GM21526 (cell line): ENCODE measurements around the gene LRRC2.
"Not testable (repeated sequence)": the region's sequence is repeated elsewhere in the genome, so short reads cannot be mapped to it uniquely, and the experiment has no call there.

ENCODE experiments used
- ATAC-seq: cut with Tn5 transposase; IDR thresholded peaks from one replicate; pipeline ENCODE4 v1.9.1; 2021; ENCODE audit warnings: moderate library complexity; ENCODE audit not compliant: unreplicated experiment, low FRiP score

Gene LRRC2

DNA sequence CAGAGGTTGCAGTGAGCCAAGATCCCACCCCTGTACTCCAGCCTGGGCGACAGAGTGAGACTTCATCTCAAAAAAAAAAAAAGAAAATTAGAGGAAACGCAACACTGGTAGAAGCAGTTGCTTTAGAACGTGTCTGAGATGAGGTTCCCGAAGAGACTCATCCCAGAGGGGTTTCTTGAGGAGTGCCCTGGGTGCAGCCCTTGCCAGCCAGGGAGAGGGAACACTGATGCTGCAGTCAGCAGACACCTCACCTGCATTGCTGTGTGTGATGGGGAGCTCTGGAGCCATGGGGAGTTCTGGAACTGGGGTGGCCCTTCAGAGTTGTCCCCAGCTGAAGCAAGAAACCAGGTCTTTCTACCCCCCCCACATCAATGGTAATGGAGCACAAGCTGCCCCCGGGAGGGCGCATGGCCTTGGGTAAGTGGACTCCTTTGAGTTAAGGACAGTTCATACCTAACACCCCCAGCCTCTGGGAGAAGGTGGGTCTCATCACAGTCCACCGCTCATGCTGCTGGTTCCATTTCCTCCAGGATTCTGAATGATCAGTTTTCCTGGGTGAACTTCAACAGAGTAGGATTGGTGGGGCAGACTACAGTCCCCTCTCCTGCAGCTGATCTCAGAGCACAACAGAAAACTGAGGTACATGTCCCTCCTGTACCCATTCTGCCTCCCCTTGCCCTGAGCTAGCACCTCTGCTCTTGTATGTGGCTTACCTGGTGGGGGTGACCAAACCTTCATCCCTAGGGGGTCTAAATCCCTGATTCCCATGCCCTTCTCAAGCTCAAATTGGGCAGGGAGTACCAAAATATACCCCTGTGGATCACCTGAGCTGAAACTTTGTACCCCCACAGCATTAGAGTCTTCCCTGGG lies 18.7 kb upstream of the LRRC2 start:
- no peak for ATAC-seq

DNA sequence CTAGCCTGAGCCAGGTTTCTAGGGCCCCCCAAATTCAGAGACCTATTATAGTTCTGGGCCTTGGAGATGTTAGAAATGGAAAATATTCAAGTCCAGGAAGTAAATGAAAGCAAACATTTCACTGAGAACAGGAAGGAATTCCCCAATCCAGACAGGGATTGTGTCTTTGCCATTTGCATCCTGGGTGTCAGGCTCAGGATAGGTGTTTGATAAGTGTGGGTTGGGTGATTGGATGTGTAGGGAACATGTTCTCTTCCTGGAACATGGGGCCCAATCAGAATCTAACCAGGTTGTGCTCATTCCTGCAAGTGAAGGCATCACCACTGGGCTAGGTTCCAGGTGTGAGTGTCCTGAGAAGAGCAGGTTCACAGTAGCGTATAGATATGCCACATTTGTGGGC lies 14.6 kb upstream of the LRRC2 start:
- ATAC-seq, result no peak

GRCh38 chr3:46579756-46580286 lies 13.7 kb upstream of the LRRC2 start:
- ATAC-seq, result no peak

- no peak for ATAC-seq
Observed at GRCh38 chr3:46578973-46579755, 13.1 kb upstream of the LRRC2 start.

- ATAC-seq, result not testable (repeated sequence)
Observed at GRCh38 chr3:46577580-46578249, 11.6 kb upstream of the LRRC2 start.

DNA sequence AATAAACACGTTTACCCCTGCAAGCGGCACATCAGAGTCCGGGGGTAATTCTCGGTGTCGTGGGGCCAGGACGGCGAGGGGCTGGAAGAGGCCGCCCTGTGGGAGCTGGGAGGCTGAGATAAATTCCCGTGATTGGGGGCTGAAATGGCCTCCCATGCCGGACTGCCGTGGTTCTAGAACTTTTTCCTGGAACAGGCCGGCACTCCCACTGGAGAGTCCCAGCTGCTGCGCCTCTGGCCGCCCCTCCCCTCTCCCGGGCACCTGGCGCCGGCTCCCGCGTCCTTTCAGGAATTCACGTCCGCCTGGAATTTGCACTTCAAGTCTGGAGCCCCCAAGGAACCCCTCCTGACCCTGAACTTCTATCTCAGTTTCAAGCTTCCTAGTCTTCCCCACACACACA lies 10.8 kb upstream of the LRRC2 start:
- ATAC-seq, result no peak

DNA sequence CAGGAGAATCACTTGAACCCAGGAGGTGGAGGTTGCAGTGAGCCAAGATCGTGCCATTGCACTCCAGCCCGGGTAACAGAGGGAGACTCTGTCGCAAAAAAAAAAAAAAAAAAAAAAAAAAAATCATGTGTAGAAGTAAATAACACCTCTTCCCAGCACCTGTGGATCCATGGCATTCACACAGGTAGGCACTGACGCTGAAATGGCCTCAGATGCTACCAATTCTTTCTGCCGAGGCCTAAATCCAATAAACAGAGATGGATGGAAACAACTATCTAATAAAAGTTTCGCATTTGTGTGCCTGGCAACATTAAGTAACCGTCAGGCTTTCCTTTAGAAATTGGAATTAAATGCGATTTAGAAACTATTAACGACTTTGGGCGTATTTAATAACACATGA lies 10.3 kb upstream of the LRRC2 start:
- ATAC-seq, result no peak

GRCh38 chr3:46575577-46576222 lies 9.6 kb upstream of the LRRC2 start:
- ATAC-seq, result no peak

DNA sequence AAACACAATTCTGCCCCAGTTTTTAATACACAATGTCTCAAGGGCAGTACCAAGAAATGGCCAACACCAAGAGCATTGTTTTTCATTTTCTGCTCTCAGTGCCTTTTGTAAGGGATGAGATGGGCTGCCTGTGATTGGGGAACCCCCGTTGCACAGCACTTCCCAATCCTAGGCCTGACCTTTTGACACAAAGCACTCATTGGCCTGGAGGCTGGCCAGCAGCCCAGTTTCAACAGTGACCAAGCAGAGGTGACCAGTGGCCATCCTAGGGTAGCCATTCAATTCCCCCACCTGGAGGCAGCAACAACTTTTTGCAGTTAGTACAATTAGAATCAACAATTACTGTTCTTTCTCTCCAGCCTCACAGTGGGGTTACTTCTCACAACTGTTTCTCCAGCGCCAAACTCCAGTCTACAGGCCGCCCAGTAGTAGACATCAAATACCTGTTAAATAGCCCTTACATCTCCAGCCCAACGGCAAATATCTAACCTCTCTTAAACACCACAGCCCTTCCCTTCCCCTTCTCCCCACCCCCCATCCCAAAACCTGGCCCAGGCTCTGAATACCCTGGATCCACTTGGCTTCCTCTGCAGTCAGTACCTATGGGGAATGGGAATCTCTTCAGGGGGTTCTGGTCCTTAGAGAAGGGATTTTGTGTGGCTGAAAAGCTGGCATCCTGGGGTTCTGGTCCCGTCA lies 8.9 kb upstream of the LRRC2 start:
- ATAC-seq, result no peak

GRCh38 chr3:46574243-46574646 lies 8.1 kb upstream of the LRRC2 start:
- no peak for ATAC-seq

DNA sequence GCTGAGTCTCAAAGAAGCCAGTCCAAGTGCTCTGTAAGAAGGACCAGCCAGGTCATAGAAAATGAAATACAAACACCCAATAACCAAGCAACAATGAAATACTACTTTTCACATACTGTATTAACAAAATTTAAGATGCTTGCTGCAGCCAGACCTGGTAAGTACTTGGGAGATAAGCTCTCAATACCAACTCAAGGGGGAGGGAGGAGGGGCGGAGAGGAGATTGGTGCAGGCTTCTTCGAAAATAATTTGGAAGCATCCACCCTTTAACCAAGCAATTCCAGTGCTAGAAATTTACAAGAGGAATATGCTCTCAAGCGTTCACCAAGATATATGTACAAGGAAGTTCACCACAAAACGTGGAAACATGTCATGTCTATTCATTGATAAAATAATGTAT lies 7.6 kb upstream of the LRRC2 start:
- ATAC-seq, result no peak

DNA sequence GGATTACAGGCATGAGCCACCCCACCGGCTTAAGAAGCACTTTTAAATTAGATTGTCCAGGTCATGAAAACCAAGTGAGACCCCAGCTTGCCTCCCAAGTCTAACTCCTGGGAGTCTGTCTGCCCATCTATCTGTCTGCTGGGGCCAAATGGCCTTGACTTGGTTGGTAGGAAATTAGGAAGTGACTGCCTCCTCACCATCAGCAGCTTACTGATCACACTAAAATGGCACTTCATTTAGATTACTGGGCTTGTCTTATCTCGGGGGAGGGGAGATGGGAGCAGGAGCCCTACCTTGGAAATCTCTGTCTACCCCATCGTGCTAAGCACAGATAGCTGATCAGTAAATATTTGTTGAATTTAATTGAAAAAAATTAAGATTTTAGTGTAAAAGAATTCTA lies 5.6 kb upstream of the LRRC2 start:
- ATAC-seq, result no peak

DNA sequence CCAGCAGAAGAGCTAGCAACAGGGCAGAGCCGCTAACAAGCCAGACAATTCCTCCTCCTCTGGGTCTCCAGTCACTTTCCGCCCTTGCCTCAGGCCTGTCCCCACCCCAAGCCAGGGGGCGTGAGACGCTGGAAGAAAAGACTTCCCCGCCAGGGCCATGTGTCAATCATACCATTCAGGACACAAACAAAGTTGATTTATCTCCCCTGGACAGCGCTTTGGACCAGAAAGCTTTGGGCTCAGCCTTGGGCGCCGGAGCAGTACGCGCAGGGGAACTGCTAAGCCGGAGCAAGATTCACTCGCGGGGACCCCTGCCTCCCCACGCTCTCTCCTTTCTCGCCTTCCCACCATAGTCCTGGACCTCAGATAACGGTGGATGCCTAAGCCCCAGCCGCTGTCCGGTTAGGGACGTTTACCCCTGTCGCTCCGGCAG lies 479 bp downstream of the LRRC2 start:
- ATAC-seq, result no peak

GRCh38 chr3:46565077-46565476 lies 1.0 kb downstream of the LRRC2 start:
- ATAC-seq, result no peak

DNA sequence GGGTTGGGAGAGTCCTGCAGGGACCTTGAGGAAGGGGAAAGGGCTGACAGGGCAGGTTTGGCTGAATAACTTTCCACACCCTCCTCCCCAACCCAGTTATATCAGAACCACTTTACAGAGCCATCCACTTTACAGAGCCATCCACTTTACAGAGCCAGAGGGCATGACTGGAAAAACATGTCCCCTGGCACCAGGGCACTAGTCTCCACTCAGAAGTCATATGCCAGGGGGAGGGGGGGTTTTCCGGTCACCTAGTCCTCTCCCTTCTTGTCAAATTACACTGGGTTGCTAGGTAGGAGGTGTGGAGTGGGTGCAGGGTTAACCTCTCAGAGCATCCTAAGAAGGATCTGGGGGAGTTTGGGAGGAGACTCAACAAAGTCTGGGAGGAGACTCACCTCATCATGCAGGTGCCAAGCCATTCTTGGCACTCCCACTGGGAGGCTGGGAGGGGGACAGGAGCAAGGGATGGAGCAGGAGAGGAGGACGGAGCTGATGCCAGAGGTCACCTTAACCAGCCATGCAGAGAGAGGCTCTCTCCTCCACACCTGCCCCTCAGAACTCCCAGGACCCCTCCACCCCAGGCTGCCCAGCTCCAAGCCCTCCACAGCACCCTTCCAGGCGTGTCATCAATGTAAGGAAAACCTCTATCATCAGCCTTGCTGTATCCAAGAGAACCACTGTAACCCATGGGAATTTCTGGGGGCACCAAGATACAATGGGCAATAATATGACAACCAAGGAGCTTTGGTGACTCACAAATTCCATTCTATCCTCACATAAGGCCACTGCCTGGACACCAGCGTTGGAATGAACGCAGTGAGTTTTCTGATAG lies 1.7 kb downstream of the LRRC2 start:
- ATAC-seq, result no peak

DNA sequence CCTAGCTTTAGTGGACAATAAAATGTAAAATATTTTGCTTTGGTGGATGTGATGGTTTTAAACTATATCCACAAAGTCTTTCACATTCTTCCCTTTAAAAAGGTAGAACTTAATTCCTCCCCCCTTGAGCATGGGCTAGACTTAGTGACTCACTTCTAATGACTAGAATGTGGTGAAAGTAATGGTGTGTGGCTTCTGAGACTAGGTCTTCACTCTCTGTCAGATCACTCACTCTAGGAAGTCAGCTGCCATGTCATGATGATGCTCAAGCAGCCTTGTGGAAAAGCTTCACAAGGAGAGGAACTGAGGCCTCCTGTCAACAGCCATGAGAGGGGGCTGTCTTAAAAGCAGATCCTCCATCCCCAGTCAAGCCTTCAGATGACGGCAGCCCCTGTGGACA lies 4.2 kb downstream of the LRRC2 start:
- ATAC-seq, result no peak

GRCh38 chr3:46561511-46561910 lies 4.6 kb downstream of the LRRC2 start:
- no peak for ATAC-seq

DNA sequence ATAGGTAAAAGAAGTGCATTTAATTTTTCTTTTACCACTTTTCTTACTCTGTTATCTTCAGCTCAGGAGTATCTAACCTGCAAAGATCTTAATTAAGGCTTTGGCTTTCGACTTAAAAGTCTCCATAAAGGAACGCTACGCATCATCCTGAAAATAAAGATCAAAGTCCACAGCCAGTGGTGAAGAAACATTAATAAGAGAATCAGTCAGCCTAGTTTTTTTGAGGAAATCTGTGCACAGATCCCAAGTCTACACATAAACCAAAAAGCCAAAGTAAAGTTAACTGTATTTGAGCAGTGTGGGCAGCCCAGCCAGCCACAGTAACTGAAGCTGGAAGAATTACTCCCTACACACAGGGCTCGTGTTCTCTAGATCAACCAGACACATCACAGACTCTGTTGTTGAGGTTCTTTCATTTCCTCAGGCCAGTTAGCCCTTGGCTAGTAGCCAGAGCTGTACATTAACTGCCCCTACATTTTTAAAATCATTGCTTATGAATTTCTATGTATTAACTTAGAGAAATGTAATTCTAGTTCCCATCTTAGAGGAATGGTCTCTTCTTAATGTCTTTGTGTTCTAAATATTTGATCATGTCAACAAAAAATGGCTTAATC lies 6.9 kb downstream of the LRRC2 start:
- ATAC-seq, result no peak
